B cell (primary cell): ENCODE results near the gene NSA2.

Experiments
- CTCF ChIP-seq: fragments of 200-600 bp; IDR thresholded peaks from one replicate; pipeline ENCODE4 v1.8.0; 2022; ENCODE audit warnings: antibody characterized with exemption, mild to moderate bottlenecking
- EZH2 ChIP-seq: IDR thresholded peaks from 2 replicates; pipeline ENCODE4 v1.6.1; 2012; ENCODE audit warnings: borderline replicate concordance, low read depth, mild to moderate bottlenecking, moderate library complexity, low read length; ENCODE audit not compliant: insufficient read depth, poor library complexity, severe bottlenecking

- TF ChIP-seq CTCF (no peak), EZH2 (no peak)
These were observed 34.9 kb downstream of the NSA2 start for GRCh38 chr5:74801941-74802340.
